Activated CD8-positive, alpha-beta memory T cell treated with anti-CD3 and anti-CD28 coated beads, Interleukin-2, amount 10 ng/mL, durations not matched to agents 7 days and 5 days (primary cell): ENCODE results near the gene MCF2L2. TPM values are rescaled to one million over a fixed set of nuclear protein-coding genes. Genes with fewer than 3 reads are reported as not detected.

Source experiments
- ATAC-seq: fragments of 150-1000 bp; cut with Tn5 transposase; one replicate; pipeline ENCODE4 v1.10.0; 2021; ENCODE audit warnings: moderate library complexity
- CTCF ChIA-PET: fragments of 350-600 bp; sonication (Branson Sonifier 250); formaldehyde crosslinking; loops from one replicate; lab custom pipeline; 2021; ENCODE audit warnings: antibody characterized with exemption; lab: Charles Lee
- DNase-seq: peaks from one replicate; pipeline ENCODE4 v3.0.0-alpha.2; 2020
- H3K27ac Mint-ChIP-seq: one replicate; pipeline ENCODE4 v1.8.0; 2021; ENCODE audit warnings: mild to moderate bottlenecking, mixed read lengths
- H3K27me3 Mint-ChIP-seq: one replicate; pipeline ENCODE4 v1.8.0; 2021; ENCODE audit warnings: mixed read lengths
- H3K36me3 Mint-ChIP-seq: one replicate; pipeline ENCODE4 v1.8.0; 2021; ENCODE audit warnings: mild to moderate bottlenecking, mixed read lengths
- H3K4me1 Mint-ChIP-seq: one replicate; pipeline ENCODE4 v1.8.0; 2021; ENCODE audit warnings: mixed read lengths
- H3K4me3 Mint-ChIP-seq: one replicate; pipeline ENCODE4 v1.8.0; 2021; ENCODE audit warnings: mild to moderate bottlenecking, moderate library complexity, mixed read lengths
- H3K9me3 Mint-ChIP-seq: one replicate; pipeline ENCODE4 v1.8.0; 2022; ENCODE audit warnings: low read depth, mixed read lengths
- total RNA-seq, 2 experiments: library from RNA; stranded (reverse); gene quantifications; one replicate each; pipeline ENCODE4 v1.2.3, GENCODE V29; 2021

MCF2L2 gene
- total RNA-seq, 2 experiments from 2014 or later = 6.0 to 11.4 TPM

GRCh38 chr3:183340222-183340621 is 88.2 kb downstream of the MCF2L2 start:
- H3K9me3 Mint-ChIP-seq = no peaks in the 10 kb centered on the region
- H3K36me3 Mint-ChIP-seq = peaks cover 10% of the 10 kb centered on the region
- no peak for DNase-seq
- ATAC-seq = no peak
- CTCF ChIA-PET = no interaction called here
- no peak overlapping the region for H3K27ac Mint-ChIP-seq
- H3K27me3 Mint-ChIP-seq = peaks cover 2% of the 10 kb centered on the region
- no peak overlapping the region for H3K4me3 Mint-ChIP-seq
- peaks cover 6% of the 10 kb centered on the region for H3K4me1 Mint-ChIP-seq

GRCh38 chr3:183339461-183340086 is 88.8 kb downstream of the MCF2L2 start:
- Mint-ChIP-seq H3K36me3 (peaks cover 5% of the 10 kb centered on the region), H3K27ac (no peak overlapping the region), H3K4me1 (peaks cover 6% of the 10 kb centered on the region), H3K4me3 (no peak overlapping the region), H3K27me3 (no peaks in the 10 kb centered on the region), H3K9me3 (no peaks in the 10 kb centered on the region)
- ATAC-seq = no peak
- CTCF ChIA-PET = no interaction called here
- no peak for DNase-seq

GRCh38 chr3:183338520-183338919 is 89.9 kb downstream of the MCF2L2 start:
- Mint-ChIP-seq H3K36me3 (peaks cover 5% of the 10 kb centered on the region), H3K4me1 (peaks cover 6% of the 10 kb centered on the region), H3K4me3 (no peak overlapping the region), H3K27ac (no peak overlapping the region), H3K9me3 (no peaks in the 10 kb centered on the region), H3K27me3 (no peaks in the 10 kb centered on the region)
- ATAC-seq = no peak
- CTCF ChIA-PET = no interaction called here
- no peak for DNase-seq

GRCh38 chr3:183332487-183332886 is 95.9 kb downstream of the MCF2L2 start:
- H3K27ac Mint-ChIP-seq = no peak overlapping the region
- no peaks in the 10 kb centered on the region for H3K4me1 Mint-ChIP-seq
- CTCF ChIA-PET = interaction anchor here (1.3 kb wide), 1 partner anchor 13 kb away, joined by 3 read pairs; no protein-coding TSS in a partner anchor
- DNase-seq (no peak), ATAC-seq (no peak)
- H3K27me3 Mint-ChIP-seq = no peaks in the 10 kb centered on the region
- H3K9me3 Mint-ChIP-seq = no peaks in the 10 kb centered on the region
- H3K36me3 Mint-ChIP-seq = no peaks in the 10 kb centered on the region
- H3K4me3 Mint-ChIP-seq = no peak overlapping the region

GRCh38 chr3:183331498-183331897 is 96.9 kb downstream of the MCF2L2 start:
- no peaks in the 10 kb centered on the region for H3K27me3 Mint-ChIP-seq
- no peak overlapping the region for H3K27ac Mint-ChIP-seq
- H3K9me3 Mint-ChIP-seq = no peaks in the 10 kb centered on the region
- H3K36me3 Mint-ChIP-seq = no peaks in the 10 kb centered on the region
- no peaks in the 10 kb centered on the region for H3K4me1 Mint-ChIP-seq
- H3K4me3 Mint-ChIP-seq = no peak overlapping the region
- CTCF ChIA-PET = no interaction called here
- ATAC-seq (no peak), DNase-seq (no peak)

DNA sequence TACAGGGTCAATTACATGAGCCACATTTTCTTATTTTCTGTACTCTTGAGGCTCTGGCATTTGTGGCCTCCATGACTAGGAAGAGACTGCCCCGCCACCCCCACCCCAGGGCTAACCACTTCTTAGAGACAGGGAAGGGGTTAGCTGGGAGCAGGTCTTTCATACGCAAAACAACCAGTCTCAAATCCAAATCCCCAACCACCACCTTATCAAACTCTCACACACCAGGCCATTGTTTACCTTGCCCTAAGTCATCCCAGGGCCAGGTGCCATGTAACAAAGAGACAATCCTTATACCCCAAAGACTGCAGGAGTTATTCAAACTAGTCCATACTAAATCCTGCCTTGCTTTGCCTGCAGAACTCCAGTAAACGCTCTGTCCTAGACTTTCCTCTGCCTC is 97.5 kb downstream of the MCF2L2 start:
- H3K4me3 Mint-ChIP-seq = no peak overlapping the region
- H3K36me3 Mint-ChIP-seq = no peaks in the 10 kb centered on the region
- no peak for ATAC-seq
- CTCF ChIA-PET = no interaction called here
- H3K4me1 Mint-ChIP-seq = no peaks in the 10 kb centered on the region
- H3K27ac Mint-ChIP-seq = no peak overlapping the region
- no peaks in the 10 kb centered on the region for H3K27me3 Mint-ChIP-seq
- H3K9me3 Mint-ChIP-seq = no peaks in the 10 kb centered on the region
- DNase-seq = no peak

DNA sequence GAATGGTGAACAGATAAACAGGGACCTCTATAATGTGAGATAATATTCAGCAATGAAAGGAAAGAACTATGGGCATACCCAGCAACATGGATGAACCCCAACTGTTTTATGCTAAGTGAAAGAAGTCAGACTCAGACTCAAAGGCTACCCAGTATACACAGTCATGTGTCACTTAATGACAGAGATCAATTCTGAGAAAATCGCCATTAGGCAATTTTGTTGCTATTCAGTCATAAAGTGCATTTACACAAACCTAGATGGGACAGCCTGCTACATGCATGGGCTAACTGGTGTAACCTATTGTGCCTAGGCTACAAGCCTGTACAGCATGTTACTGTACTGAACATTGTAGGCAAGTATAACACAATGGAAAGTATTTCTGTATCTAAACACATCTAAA is 98.9 kb downstream of the MCF2L2 start:
- no peaks in the 10 kb centered on the region for H3K4me1 Mint-ChIP-seq
- H3K4me3 Mint-ChIP-seq = no peak overlapping the region
- ATAC-seq = no peak
- no peaks in the 10 kb centered on the region for H3K9me3 Mint-ChIP-seq
- no peak overlapping the region for H3K27ac Mint-ChIP-seq
- no peaks in the 10 kb centered on the region for H3K36me3 Mint-ChIP-seq
- DNase-seq = no peak
- H3K27me3 Mint-ChIP-seq = no peaks in the 10 kb centered on the region
- CTCF ChIA-PET = interaction anchor here (0.9 kb wide), 1 partner anchor 10 kb away, joined by 3 read pairs; no protein-coding TSS in a partner anchor

- H3K27me3 Mint-ChIP-seq = no peaks in the 10 kb centered on the region
- CTCF ChIA-PET = interaction anchor here (0.9 kb wide), 1 partner anchor 9 kb away, joined by 3 read pairs; no protein-coding TSS in a partner anchor
- no peak overlapping the region for H3K27ac Mint-ChIP-seq
- no peaks in the 10 kb centered on the region for H3K9me3 Mint-ChIP-seq
- H3K4me3 Mint-ChIP-seq = no peak overlapping the region
- DNase-seq = no peak
- no peaks in the 10 kb centered on the region for H3K36me3 Mint-ChIP-seq
- ATAC-seq = no peak
- no peaks in the 10 kb centered on the region for H3K4me1 Mint-ChIP-seq
Measured at GRCh38 chr3:183328823-183329222, 99.6 kb downstream of the MCF2L2 start.

- no peaks in the 10 kb centered on the region for H3K27me3 Mint-ChIP-seq
- no peak for ATAC-seq
- CTCF ChIA-PET = no interaction called here
- no peaks in the 10 kb centered on the region for H3K4me1 Mint-ChIP-seq
- no peak overlapping the region for H3K4me3 Mint-ChIP-seq
- no peak for DNase-seq
- no peak overlapping the region for H3K27ac Mint-ChIP-seq
- no peaks in the 10 kb centered on the region for H3K9me3 Mint-ChIP-seq
- no peaks in the 10 kb centered on the region for H3K36me3 Mint-ChIP-seq
Measured at GRCh38 chr3:183328164-183328563, 100.3 kb downstream of the MCF2L2 start.

- Mint-ChIP-seq H3K36me3 (peaks cover 4% of the 10 kb centered on the region), H3K27ac (no peak overlapping the region)
Measured at GRCh38 chr3:183327343-183327742, 101.1 kb downstream of the MCF2L2 start.

DNA sequence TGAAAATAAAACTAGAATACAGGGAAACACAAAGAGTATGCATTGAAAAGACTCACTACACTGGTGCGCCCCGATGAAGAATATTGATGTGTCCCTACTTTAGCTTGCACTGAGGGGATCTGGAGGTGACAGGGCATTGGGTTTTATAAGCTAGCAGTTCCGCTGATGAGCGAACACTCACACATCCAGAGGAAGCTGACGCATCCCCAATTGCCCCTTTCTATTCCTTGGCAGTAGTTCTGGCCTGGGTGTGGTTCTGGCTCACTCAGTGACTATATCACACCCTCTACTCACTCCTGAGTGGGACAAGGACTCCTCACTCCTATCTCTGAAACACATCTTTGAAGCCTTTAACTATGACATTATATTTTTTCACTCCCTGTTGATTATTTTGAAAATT is 104.3 kb downstream of the MCF2L2 start:
- CTCF ChIA-PET = no interaction called here
- Mint-ChIP-seq H3K4me3 (no peak overlapping the region), H3K27me3 (no peaks in the 10 kb centered on the region), H3K27ac (no peak overlapping the region), H3K4me1 (peaks cover 6% of the 10 kb centered on the region), H3K36me3 (peaks cover 4% of the 10 kb centered on the region), H3K9me3 (no peaks in the 10 kb centered on the region)
- DNase-seq = no peak
- no peak for ATAC-seq

More at GRCh38 chr3:183327343-183327742, 101.1 kb downstream of the MCF2L2 start:
- Mint-ChIP-seq H3K4me1 (no peaks in the 10 kb centered on the region), H3K9me3 (no peaks in the 10 kb centered on the region), H3K4me3 (no peak overlapping the region), H3K27me3 (no peaks in the 10 kb centered on the region)
- no peak for ATAC-seq
- DNase-seq = no peak
- CTCF ChIA-PET = no interaction called here

DNA sequence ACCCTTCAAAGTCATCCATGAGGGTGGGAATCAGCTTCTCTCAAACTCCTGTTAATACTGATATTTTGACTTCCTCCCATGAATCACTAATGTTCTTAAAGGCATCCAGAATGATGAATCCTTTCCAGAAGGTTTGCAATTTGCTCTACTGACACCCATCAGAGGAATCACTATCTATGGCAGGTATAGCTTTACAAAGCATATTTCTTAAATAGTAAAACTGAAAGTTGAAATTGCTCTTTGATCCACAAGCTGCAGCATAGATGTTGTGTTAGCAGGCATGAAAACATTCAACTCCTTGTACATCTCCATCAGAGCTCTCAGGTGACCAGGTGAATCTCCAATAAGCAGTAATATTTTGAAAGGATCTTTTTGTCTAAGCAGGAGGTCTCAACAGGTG is 109.0 kb downstream of the MCF2L2 start:
- Mint-ChIP-seq H3K4me1 (peaks cover 7% of the 10 kb centered on the region), H3K4me3 (no peak overlapping the region), H3K9me3 (no peaks in the 10 kb centered on the region), H3K27me3 (no peaks in the 10 kb centered on the region), H3K27ac (no peak overlapping the region), H3K36me3 (peaks cover 6% of the 10 kb centered on the region)
- CTCF ChIA-PET = interaction anchor here (1.3 kb wide), 1 partner anchor 10 kb away, joined by 3 read pairs; no protein-coding TSS in a partner anchor
- ATAC-seq = no peak
- no peak for DNase-seq

GRCh38 chr3:183318877-183319276 is 109.5 kb downstream of the MCF2L2 start:
- CTCF ChIA-PET = interaction anchor here (1.3 kb wide), 1 partner anchor 10 kb away, joined by 3 read pairs; no protein-coding TSS in a partner anchor
- no peak overlapping the region for H3K27ac Mint-ChIP-seq
- DNase-seq (no peak), ATAC-seq (no peak)
- no peaks in the 10 kb centered on the region for H3K9me3 Mint-ChIP-seq
- no peak overlapping the region for H3K4me3 Mint-ChIP-seq
- no peaks in the 10 kb centered on the region for H3K27me3 Mint-ChIP-seq
- peaks cover 7% of the 10 kb centered on the region for H3K4me1 Mint-ChIP-seq
- peaks cover 6% of the 10 kb centered on the region for H3K36me3 Mint-ChIP-seq
